Keratinocyte (primary cell): ENCODE measurements around the gene DENND1A.

ENCODE experiments used
- CTCF ChIP-seq, 3 experiments: IDR thresholded peaks in 1 of 3; conservative IDR thresholded peaks in 1 of 3; optimal IDR thresholded peaks in 1 of 3; 2 replicates in 2 of 3; 3 replicates in 1 of 3; pipeline versions ENCODE3 to v1.5.1; 2011; ENCODE audit warnings: low read length in 3 of 3, mild to moderate bottlenecking in 3 of 3, moderate library complexity in 2 of 3, control low read depth in 1 of 3, inconsistent platforms in 1 of 3; ENCODE audit not compliant: insufficient read depth in 2 of 3; ENCODE audit errors: extremely low read depth in 1 of 3
- EZH2 ChIP-seq: IDR thresholded peaks from one replicate; pipeline ENCODE4 v1.6.1; 2012; ENCODE audit warnings: inconsistent platforms, mild to moderate bottlenecking, low read length, moderate library complexity

GRCh38 chr9:123663529-123663928, 266.4 kb downstream of the DENND1A start:
- no peak for TF ChIP-seq CTCF (optimal IDR thresholded peaks at IDR 0.05 in 1 of 3, IDR thresholded peaks at IDR 0.05 in 1 of 3, conservative IDR thresholded peaks at IDR 0.05 in 1 of 3; ENCODE audit: extremely low read depth in 1 of 3, insufficient read depth in 2 of 3, low read length in 3 of 3)
- no peak for TF ChIP-seq EZH2
